RWPE2 (cell line): ENCODE data around the gene TCOF1.

Experiments used
- ATAC-seq: fragments of 200-7000 bp; cut with Tn5 transposase; 3 replicates; pipeline ENCODE4 v1.9.1; 2021; ENCODE audit warnings: low read depth
- DNase-seq: peaks from one replicate; pipeline ENCODE4 v3.0.0-alpha.2; 2020; ENCODE audit warnings: low spot score
- H3K27ac ChIP-seq: fragments of 450-650 bp; 2 replicates; pipeline ENCODE4 v1.5.1; 2017; ENCODE audit warnings: mild to moderate bottlenecking; ENCODE audit not compliant: poor library complexity, severe bottlenecking
- H3K27me3 ChIP-seq: fragments of 250-450 bp; sonication (Bioruptor Pico); 2 replicates; pipeline ENCODE4 v1.5.1; 2021; ENCODE audit warnings: mild to moderate bottlenecking, moderate library complexity; ENCODE audit not compliant: insufficient read depth, poor library complexity, severe bottlenecking
- H3K36me3 ChIP-seq: fragments of 250-450 bp; sonication (Bioruptor Pico); 2 replicates; pipeline ENCODE4 v1.5.1; 2020; ENCODE audit warnings: low read depth, mild to moderate bottlenecking, moderate library complexity
- H3K4me1 ChIP-seq: fragments of 250-450 bp; sonication (Bioruptor Pico); 2 replicates; pipeline ENCODE4 v1.5.1; 2021; ENCODE audit warnings: mild to moderate bottlenecking, moderate library complexity; ENCODE audit not compliant: insufficient read depth, poor library complexity, severe bottlenecking
- H3K4me3 ChIP-seq: fragments of 250-450 bp; sonication (Bioruptor Pico); 2 replicates; pipeline ENCODE4 v1.5.1; 2021; ENCODE audit warnings: mild to moderate bottlenecking, moderate library complexity; ENCODE audit not compliant: severe bottlenecking
- H3K9me3 ChIP-seq: fragments of 250-450 bp; sonication (Bioruptor Pico); 2 replicates; pipeline ENCODE4 v1.5.1; 2021; ENCODE audit warnings: mild to moderate bottlenecking, moderate library complexity; ENCODE audit not compliant: severe bottlenecking
- CTCF ChIP-seq: fragments of 450-650 bp; IDR thresholded peaks from one replicate; pipeline ENCODE4 v1.5.1; 2017; ENCODE audit warnings: mild to moderate bottlenecking, moderate library complexity; ENCODE audit not compliant: poor library complexity, severe bottlenecking

TCOF1 gene

GRCh38 chr5:150372639-150373038 lies 15.1 kb downstream of the TCOF1 start:
- Histone ChIP-seq H3K27me3 (no peaks in the 10 kb centered on the region), H3K4me3 (no peak overlapping the region), H3K4me1 (no peaks in the 10 kb centered on the region), H3K27ac (no peak overlapping the region), H3K36me3 (peaks cover 100% of the 10 kb centered on the region), H3K9me3 (no peaks in the 10 kb centered on the region)
- ATAC-seq (no peak), DNase-seq (no peak)
- no peak for TF ChIP-seq CTCF

GRCh38 chr5:150374651-150375050 lies 17.2 kb downstream of the TCOF1 start:
- DNase-seq (no peak), ATAC-seq (no peak)
- Histone ChIP-seq H3K27me3 (no peaks in the 10 kb centered on the region), H3K27ac (no peak overlapping the region), H3K4me3 (no peak overlapping the region), H3K36me3 (peaks cover 100% of the 10 kb centered on the region), H3K9me3 (no peaks in the 10 kb centered on the region), H3K4me1 (no peaks in the 10 kb centered on the region)
- TF ChIP-seq CTCF = no peak

GRCh38 chr5:150376799-150377771 lies 19.6 kb downstream of the TCOF1 start:
- DNase-seq = no peak
- Histone ChIP-seq H3K9me3 (no peaks in the 10 kb centered on the region), H3K27ac (peak overlapping the region; percentile 19), H3K27me3 (no peaks in the 10 kb centered on the region), H3K36me3 (peaks cover 100% of the 10 kb centered on the region), H3K4me3 (no peak overlapping the region), H3K4me1 (no peaks in the 10 kb centered on the region)
- peak; percentile 3; the same call in 1 of the 3 replicates for ATAC-seq
- no peak for TF ChIP-seq CTCF

GRCh38 chr5:150377964-150378694 lies 20.6 kb downstream of the TCOF1 start:
- peaks cover 100% of the 10 kb centered on the region for H3K36me3 ChIP-seq
- peak overlapping the region; percentile 19 for H3K27ac ChIP-seq

More at GRCh38 chr5:150377964-150378694, 20.6 kb downstream of the TCOF1 start:
- DNase-seq = no peak
- H3K4me3 ChIP-seq = no peak overlapping the region
- H3K27me3 ChIP-seq = no peaks in the 10 kb centered on the region
- no peaks in the 10 kb centered on the region for H3K4me1 ChIP-seq
- no peaks in the 10 kb centered on the region for H3K9me3 ChIP-seq
- ATAC-seq = peak; percentile 20; the same call in 2 of the 3 replicates
- TF ChIP-seq CTCF = no peak
